ENCODE results near the gene MSANTD1.

MSANTD1 gene

GRCh38 chr4:3234171-3235029 lies 14.6 kb upstream of the MSANTD1 start:
- no peak for DNase-seq

- DNase-seq, result no peak
Measured at GRCh38 chr4:3235030-3235345, 14.0 kb upstream of the MSANTD1 start.

- no peak for DNase-seq
Measured at GRCh38 chr4:3235581-3235980, 13.4 kb upstream of the MSANTD1 start.

GRCh38 chr4:3236326-3236878 lies 12.6 kb upstream of the MSANTD1 start:
- DNase-seq, result no peak

- DNase-seq, result no peak
Measured at GRCh38 chr4:3237266-3237665, 11.7 kb upstream of the MSANTD1 start.

GRCh38 chr4:3237712-3238560 lies 11.0 kb upstream of the MSANTD1 start:
- DNase-seq, result no peak

GRCh38 chr4:3238721-3239120 lies 10.2 kb upstream of the MSANTD1 start:
- DNase-seq, result no peak

GRCh38 chr4:3239303-3239702 lies 9.7 kb upstream of the MSANTD1 start:
- no peak for DNase-seq

GRCh38 chr4:3239998-3240920 lies 8.7 kb upstream of the MSANTD1 start:
- DNase-seq, result peak; percentile 81

- DNase-seq, result no peak
Measured at GRCh38 chr4:3240936-3241522, 7.9 kb upstream of the MSANTD1 start.

GRCh38 chr4:3241898-3242524 lies 6.9 kb upstream of the MSANTD1 start:
- peak; percentile 15 for DNase-seq

- DNase-seq, result no peak
Measured at GRCh38 chr4:3243136-3243780, 5.7 kb upstream of the MSANTD1 start.

GRCh38 chr4:3244002-3244401 lies 5.0 kb upstream of the MSANTD1 start:
- no peak for DNase-seq

- no peak for DNase-seq
Measured at GRCh38 chr4:3244747-3245146, 4.2 kb upstream of the MSANTD1 start.

- no peak for DNase-seq
Measured at GRCh38 chr4:3245676-3246075, 3.3 kb upstream of the MSANTD1 start.

GRCh38 chr4:3246458-3247398 lies 2.2 kb upstream of the MSANTD1 start:
- no peak for DNase-seq

- DNase-seq, result no peak
Measured at GRCh38 chr4:3247399-3248177, 1.4 kb upstream of the MSANTD1 start.

- no peak for DNase-seq
Measured at GRCh38 chr4:3248178-3248480, 830 bp upstream of the MSANTD1 start.

GRCh38 chr4:3249711-3250437 lies 915 bp downstream of the MSANTD1 start:
- no peak for DNase-seq

All from DMS 273 treated with DMSO at 0.1 percent for 48 hours (cell line).